Mesendoderm (in vitro differentiated cells): Measurements from ENCODE around the gene NOL6. TPM values are rescaled to one million over a fixed set of nuclear protein-coding genes. Genes with fewer than 3 reads are reported as not detected.

Source experiments
- DNase-seq: peaks from one replicate; pipeline ENCODE4 v3.0.0; 2013
- H2AK5ac ChIP-seq: 2 replicates; pipeline ENCODE4 v1.6.1; 2013; ENCODE audit warnings: low read length, inconsistent platforms
- H2BK120ac ChIP-seq: 2 replicates; pipeline ENCODE4 v1.6.1; 2013; ENCODE audit warnings: low read depth, mild to moderate bottlenecking, low read length, moderate library complexity, mixed read lengths
- H2BK15ac ChIP-seq: replicated peaks from 2 replicates; pipeline ENCODE4 v1.6.1; 2013; ENCODE audit warnings: low read depth, mild to moderate bottlenecking, moderate library complexity
- H2BK5ac ChIP-seq: 2 replicates; pipeline ENCODE4 v1.6.1; 2013; ENCODE audit warnings: low read length, inconsistent platforms
- H3K18ac ChIP-seq: 2 replicates; pipeline ENCODE4 v1.6.1; 2013; ENCODE audit warnings: mild to moderate bottlenecking, low read length, mixed read lengths
- H3K23ac ChIP-seq: one replicate; pipeline ENCODE4 v1.6.1; 2013; ENCODE audit warnings: low read length
- H3K27ac ChIP-seq: 2 replicates; pipeline ENCODE4 v1.5.1; 2013; ENCODE audit warnings: low read depth, mild to moderate bottlenecking, inconsistent platforms, low read length, moderate library complexity
- H3K27me3 ChIP-seq: 2 replicates; pipeline ENCODE4 v1.6.1; 2013; ENCODE audit warnings: low read length, control low read depth, mild to moderate bottlenecking, inconsistent platforms; ENCODE audit not compliant: insufficient read depth, poor library complexity
- H3K36me3 ChIP-seq: 2 replicates; pipeline ENCODE4 v1.6.1; 2013; ENCODE audit warnings: low read length, inconsistent platforms; ENCODE audit not compliant: control insufficient read depth, insufficient read depth
- H3K4ac ChIP-seq: one replicate; pipeline ENCODE4 v1.6.1; 2013; ENCODE audit warnings: low read depth, mild to moderate bottlenecking, low read length, moderate library complexity
- H3K4me1 ChIP-seq: 2 replicates; pipeline ENCODE4 v1.6.1; 2013; ENCODE audit warnings: low read depth, low read length, inconsistent platforms; ENCODE audit not compliant: control insufficient read depth
- H3K4me2 ChIP-seq: 2 replicates; pipeline ENCODE4 v1.6.1; 2013; ENCODE audit warnings: low read length
- H3K4me3 ChIP-seq: 2 replicates; pipeline ENCODE4 v1.5.1; 2013; ENCODE audit warnings: mild to moderate bottlenecking, low read length
- H3K56ac ChIP-seq: one replicate; pipeline ENCODE4 v1.6.1; 2013; ENCODE audit warnings: low read length
- H3K79me1 ChIP-seq: 2 replicates; pipeline ENCODE4 v1.6.1; 2013; ENCODE audit warnings: low read length, inconsistent platforms
- H3K79me2 ChIP-seq: 2 replicates; pipeline ENCODE4 v1.6.1; 2013; ENCODE audit warnings: mild to moderate bottlenecking, low read length; ENCODE audit not compliant: control insufficient read depth, insufficient read depth
- H3K9ac ChIP-seq: 2 replicates; pipeline ENCODE4 v1.6.1; 2013; ENCODE audit warnings: low read length, inconsistent platforms
- H4K5ac ChIP-seq: one replicate; pipeline ENCODE4 v1.6.1; 2013; ENCODE audit warnings: low read length
- H4K8ac ChIP-seq: one replicate; pipeline ENCODE4 v1.6.1; 2013; ENCODE audit warnings: low read depth, mild to moderate bottlenecking, control low read depth, low read length, moderate library complexity
- WGBS: extraction: QIAGEN DNeasy Blood & Tissue Kit; methylation state at CpG from one replicate; pipeline ENCODE4 v1.1.7; 2013; ENCODE audit warnings: low lambda C conversion rate, missing lambda C conversion rate; ENCODE audit not compliant: insufficient coverage; ENCODE audit errors: extremely low coverage; 5-methylcytosine and 5-hydroxymethylcytosine counted together
- small RNA-seq: library from polyadenylated mRNA; stranded (forward); fragments of <200 nt; extraction: miRNeasy Mini kit (QIAGEN cat#:217004); gene quantifications from one replicate; pipeline ENCODE3, GENCODE V24; 2013; ENCODE audit not compliant: insufficient read depth

Gene NOL6

GRCh38 chr9:33414889-33415500 is 58.7 kb downstream of the NOL6 start:
- Histone ChIP-seq H3K23ac (no peak overlapping the region), H3K27me3 (no peaks in the 10 kb centered on the region), H4K5ac (no peak overlapping the region), H3K4ac (no peak overlapping the region), H3K36me3 (no peaks in the 10 kb centered on the region), H3K4me2 (no peak overlapping the region), H3K18ac (no peak overlapping the region), H3K4me1 (peaks cover 3% of the 10 kb centered on the region), H3K56ac (no peak overlapping the region), H3K79me1 (no peaks in the 10 kb centered on the region), H3K9ac (no peak overlapping the region), H2BK15ac (no peak overlapping the region), H2AK5ac (no peak overlapping the region), H2BK5ac (no peak overlapping the region), H2BK120ac (no peak overlapping the region), H4K8ac (no peak overlapping the region), H3K79me2 (no peaks in the 10 kb centered on the region), H3K27ac (no peak overlapping the region), H3K4me3 (no peak overlapping the region)
- no peak for DNase-seq
- no CpG with 5 or more reads among the region's 13 CpGs for WGBS

- H3K56ac ChIP-seq: no peak overlapping the region
- no peak overlapping the region for H3K27ac ChIP-seq
- H4K5ac ChIP-seq: no peak overlapping the region
- H3K79me1 ChIP-seq: no peaks in the 10 kb centered on the region
- WGBS: no CpG with 5 or more reads among the region's 3 CpGs
- H3K4me1 ChIP-seq: peaks cover 3% of the 10 kb centered on the region
- no peak overlapping the region for H3K4me3 ChIP-seq
- H3K4me2 ChIP-seq: no peak overlapping the region
- no peak overlapping the region for H2AK5ac ChIP-seq
- no peak overlapping the region for H3K4ac ChIP-seq
- no peak overlapping the region for H3K23ac ChIP-seq
- H3K18ac ChIP-seq: no peak overlapping the region
- no peaks in the 10 kb centered on the region for H3K27me3 ChIP-seq
- H3K36me3 ChIP-seq: no peaks in the 10 kb centered on the region
- no peak overlapping the region for H4K8ac ChIP-seq
- H3K79me2 ChIP-seq: no peaks in the 10 kb centered on the region
- no peak for DNase-seq
- H2BK120ac ChIP-seq: no peak overlapping the region
- no peak overlapping the region for H2BK15ac ChIP-seq
- no peak overlapping the region for H3K9ac ChIP-seq
- H2BK5ac ChIP-seq: no peak overlapping the region
These were observed 59.5 kb downstream of the NOL6 start for GRCh38 chr9:33414268-33414667.

Small RNA genes lying within 50 kb of the gene (small RNA-seq; reads per million reads assigned to genes)
- gene AL356218.2: not detected
- not detected for gene MIR6851
